Upper lobe of left lung (tissue), 4 donors: Measurements from ENCODE around the gene CST6.

Experiments
- EP300 ChIP-seq, 4 donors: sonication (generic); formaldehyde crosslinking; IDR thresholded peaks; one replicate each; pipeline ENCODE4 v1.5.1; 2017; ENCODE audit warnings: antibody characterized with exemption in 4 of 4, control low read depth in 2 of 4
- POLR2A ChIP-seq, 4 donors: fragments of 450-650 bp; IDR thresholded peaks; one replicate each; pipeline ENCODE4 v1.5.1; 2016 to 2017; ENCODE audit warnings: antibody characterized with exemption in 4 of 4, mild to moderate bottlenecking in 2 of 4
- POLR2AphosphoS5 ChIP-seq, 2 donors: sonication (generic); formaldehyde crosslinking; IDR thresholded peaks; one replicate each; pipeline ENCODE4 v1.5.1; 2017; ENCODE audit warnings: antibody characterized with exemption in 2 of 2
- TF ChIP-seq, protein P1 (sequence below), 6 experiments: fragments of 450-650 bp in 4 of 6; fragments of 200-600 bp in 2 of 6; sonication (generic) in 2 of 6; IDR thresholded peaks; one replicate each; pipeline ENCODE4 v1.5.1; 2016 to 2019; ENCODE audit warnings: antibody characterized with exemption in 6 of 6

DNA sequence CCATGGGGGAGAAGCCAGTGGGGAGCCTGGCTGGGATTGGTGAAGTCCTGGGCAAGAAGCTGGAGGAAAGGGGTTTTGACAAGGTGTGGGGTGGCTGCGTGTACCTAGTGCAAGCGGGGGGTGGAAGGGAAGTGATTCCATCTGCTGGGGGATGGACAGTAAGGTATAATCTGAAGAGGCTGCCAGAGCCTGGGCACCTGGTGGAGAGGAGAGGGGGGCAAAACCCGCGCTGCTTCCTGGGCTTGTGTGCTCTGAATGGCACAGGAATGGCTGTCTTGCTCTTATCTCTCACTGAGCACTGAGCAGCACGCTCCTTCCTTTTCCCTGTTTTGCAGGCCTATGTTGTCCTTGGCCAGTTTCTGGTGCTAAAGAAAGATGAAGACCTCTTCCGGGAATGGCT, 8.5 kb upstream of the CST6 start:
- TF ChIP-seq POLR2AphosphoS5 (IDR thresholded peaks at IDR 0.05), result no peak
- TF ChIP-seq, protein P1, sequence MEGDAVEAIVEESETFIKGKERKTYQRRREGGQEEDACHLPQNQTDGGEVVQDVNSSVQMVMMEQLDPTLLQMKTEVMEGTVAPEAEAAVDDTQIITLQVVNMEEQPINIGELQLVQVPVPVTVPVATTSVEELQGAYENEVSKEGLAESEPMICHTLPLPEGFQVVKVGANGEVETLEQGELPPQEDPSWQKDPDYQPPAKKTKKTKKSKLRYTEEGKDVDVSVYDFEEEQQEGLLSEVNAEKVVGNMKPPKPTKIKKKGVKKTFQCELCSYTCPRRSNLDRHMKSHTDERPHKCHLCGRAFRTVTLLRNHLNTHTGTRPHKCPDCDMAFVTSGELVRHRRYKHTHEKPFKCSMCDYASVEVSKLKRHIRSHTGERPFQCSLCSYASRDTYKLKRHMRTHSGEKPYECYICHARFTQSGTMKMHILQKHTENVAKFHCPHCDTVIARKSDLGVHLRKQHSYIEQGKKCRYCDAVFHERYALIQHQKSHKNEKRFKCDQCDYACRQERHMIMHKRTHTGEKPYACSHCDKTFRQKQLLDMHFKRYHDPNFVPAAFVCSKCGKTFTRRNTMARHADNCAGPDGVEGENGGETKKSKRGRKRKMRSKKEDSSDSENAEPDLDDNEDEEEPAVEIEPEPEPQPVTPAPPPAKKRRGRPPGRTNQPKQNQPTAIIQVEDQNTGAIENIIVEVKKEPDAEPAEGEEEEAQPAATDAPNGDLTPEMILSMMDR (IDR thresholded peaks at IDR 0.05), result no peak
- no peak for TF ChIP-seq POLR2A (IDR thresholded peaks at IDR 0.05)
- TF ChIP-seq EP300 (IDR thresholded peaks at IDR 0.05), result no peak
